Smooth muscle cell (in vitro differentiated cells): ENCODE measurements around the gene TP53BP2. TPM values are rescaled to one million over a fixed set of nuclear protein-coding genes. Genes with fewer than 3 reads are reported as not detected.

ENCODE experiments used
- DNase-seq: peaks from one replicate; lab custom pipeline; 2025; ENCODE audit not compliant: unreplicated experiment; lab: John Stamatoyannopoulos, UW
- H2AFZ ChIP-seq: fragments of 200-600 bp; sonication (generic); 2 replicates; pipeline ENCODE4 v1.6.0; 2016; ENCODE audit warnings: antibody characterized with exemption, low read depth, mild to moderate bottlenecking
- H3F3A ChIP-seq: fragments of 200-600 bp; sonication (generic); 2 replicates; pipeline ENCODE4 v1.6.0; 2017; ENCODE audit warnings: antibody characterized with exemption, low read depth
- H3K27ac ChIP-seq: fragments of 200-600 bp; sonication (generic); 2 replicates; pipeline ENCODE4 v1.5.1; 2016; ENCODE audit warnings: low read depth, mild to moderate bottlenecking
- H3K27me3 ChIP-seq: fragments of 200-600 bp; sonication (generic); 2 replicates; pipeline ENCODE4 v1.6.1; 2016; ENCODE audit warnings: low read depth, mild to moderate bottlenecking
- H3K36me3 ChIP-seq: fragments of 200-600 bp; sonication (generic); 2 replicates; pipeline ENCODE4 v1.5.1; 2016; ENCODE audit warnings: low read depth
- H3K4me1 ChIP-seq: fragments of 200-600 bp; sonication (generic); 2 replicates; pipeline ENCODE4 v1.5.1; 2016; ENCODE audit warnings: low read depth
- H3K4me2 ChIP-seq: fragments of 200-600 bp; sonication (generic); 2 replicates; pipeline ENCODE4 v1.6.0; 2016; ENCODE audit warnings: mild to moderate bottlenecking
- H3K4me3 ChIP-seq: fragments of 200-600 bp; sonication (generic); 2 replicates; pipeline ENCODE4 v1.5.1; 2016; ENCODE audit warnings: mild to moderate bottlenecking
- H3K79me2 ChIP-seq: fragments of 200-600 bp; sonication (generic); 2 replicates; pipeline ENCODE4 v1.6.0; 2016; ENCODE audit warnings: low read depth, mild to moderate bottlenecking
- H3K9ac ChIP-seq: fragments of 200-600 bp; sonication (generic); 2 replicates; pipeline ENCODE4 v1.6.0; 2016; ENCODE audit warnings: low read depth
- H3K9me3 ChIP-seq: fragments of 200-600 bp; sonication (generic); replicated peaks from 2 replicates; pipeline ENCODE4 v1.5.1; 2016; ENCODE audit warnings: low read depth
- H4K20me1 ChIP-seq: fragments of 200-600 bp; sonication (generic); 2 replicates; pipeline ENCODE4 v1.6.0; 2016; ENCODE audit warnings: low read depth
- WGBS: methylation state at CpG from one replicate; pipeline ENCODE4 v1.1.7; 2016; ENCODE audit warnings: low lambda C conversion rate; 5-methylcytosine and 5-hydroxymethylcytosine counted together
- polyA plus RNA-seq: library from polyadenylated mRNA; unstranded; fragments of >200 nt; fragmentation: Nextera tagmentation; extraction: Ambion mirVana; gene quantifications from 2 replicates; pipeline ENCODE4 v1.2.1, GENCODE V29; 2016
- total RNA-seq: library from RNA; depleted of rRNA; stranded (reverse); fragments of >200 nt; gene quantifications from 2 replicates; pipeline ENCODE4 v1.2.3, GENCODE V29; 2014
- TF ChIP-seq, protein P1 (sequence below): fragments of 200-600 bp; sonication (generic); IDR thresholded peaks from 2 replicates; pipeline ENCODE4 v1.5.1; 2017; ENCODE audit warnings: borderline replicate concordance, mild to moderate bottlenecking, antibody characterized with exemption; ENCODE audit not compliant: insufficient read depth, poor library complexity, severe bottlenecking

The TP53BP2 gene
- total and polyA plus RNA-seq, 2 experiments from 2014 or later, result 11.8 to 30.8 TPM

DNA sequence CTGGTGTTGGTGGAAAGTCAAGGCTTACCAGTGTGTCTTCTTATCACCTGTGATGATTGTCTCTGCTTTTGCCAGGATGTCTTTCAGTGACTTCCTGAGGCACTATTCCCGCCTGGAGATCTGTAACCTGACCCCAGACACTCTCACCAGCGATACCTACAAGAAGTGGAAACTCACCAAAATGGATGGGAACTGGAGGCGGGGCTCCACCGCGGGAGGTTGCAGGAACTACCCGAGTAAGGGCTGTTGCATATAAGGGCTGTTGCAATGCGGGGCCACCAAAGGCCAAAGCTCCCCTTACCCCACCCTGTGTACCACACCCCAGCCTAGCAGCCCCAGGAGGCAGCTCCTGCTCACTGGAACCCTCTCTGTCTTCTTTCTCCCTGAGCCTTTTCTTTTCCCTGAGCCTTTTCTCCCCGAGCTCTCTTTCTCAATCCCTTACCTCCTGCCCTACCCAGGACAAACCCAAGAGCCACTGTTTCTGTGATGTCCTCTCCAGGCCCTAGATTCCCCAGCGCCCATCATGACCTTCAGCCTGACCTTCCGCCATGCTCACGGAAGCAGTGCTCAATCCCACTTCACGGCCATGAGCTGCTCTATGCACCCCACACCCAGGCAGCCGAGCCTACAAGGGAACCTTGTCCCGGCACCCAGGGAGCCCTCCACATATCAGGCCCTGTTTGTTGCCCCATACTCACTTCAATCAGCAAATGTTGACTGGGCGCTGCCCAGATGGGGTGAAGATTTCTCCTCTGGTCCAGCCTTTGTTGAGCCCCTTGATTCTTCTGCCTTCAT is 92.8 kb downstream of the TP53BP2 start:
- Histone ChIP-seq H3K27me3 (no peaks in the 10 kb centered on the region), H3F3A (peaks cover 9% of the 10 kb centered on the region), H3K9me3 (no peaks in the 10 kb centered on the region), H2AFZ (no peak overlapping the region), H3K79me2 (no peaks in the 10 kb centered on the region), H3K4me1 (peaks cover 4% of the 10 kb centered on the region), H4K20me1 (peaks cover 8% of the 10 kb centered on the region), H3K27ac (no peak overlapping the region), H3K4me3 (no peak overlapping the region), H3K36me3 (peaks cover 25% of the 10 kb centered on the region), H3K9ac (no peak overlapping the region), H3K4me2 (no peak overlapping the region)
- no peak for DNase-seq
- TF ChIP-seq, protein P1, sequence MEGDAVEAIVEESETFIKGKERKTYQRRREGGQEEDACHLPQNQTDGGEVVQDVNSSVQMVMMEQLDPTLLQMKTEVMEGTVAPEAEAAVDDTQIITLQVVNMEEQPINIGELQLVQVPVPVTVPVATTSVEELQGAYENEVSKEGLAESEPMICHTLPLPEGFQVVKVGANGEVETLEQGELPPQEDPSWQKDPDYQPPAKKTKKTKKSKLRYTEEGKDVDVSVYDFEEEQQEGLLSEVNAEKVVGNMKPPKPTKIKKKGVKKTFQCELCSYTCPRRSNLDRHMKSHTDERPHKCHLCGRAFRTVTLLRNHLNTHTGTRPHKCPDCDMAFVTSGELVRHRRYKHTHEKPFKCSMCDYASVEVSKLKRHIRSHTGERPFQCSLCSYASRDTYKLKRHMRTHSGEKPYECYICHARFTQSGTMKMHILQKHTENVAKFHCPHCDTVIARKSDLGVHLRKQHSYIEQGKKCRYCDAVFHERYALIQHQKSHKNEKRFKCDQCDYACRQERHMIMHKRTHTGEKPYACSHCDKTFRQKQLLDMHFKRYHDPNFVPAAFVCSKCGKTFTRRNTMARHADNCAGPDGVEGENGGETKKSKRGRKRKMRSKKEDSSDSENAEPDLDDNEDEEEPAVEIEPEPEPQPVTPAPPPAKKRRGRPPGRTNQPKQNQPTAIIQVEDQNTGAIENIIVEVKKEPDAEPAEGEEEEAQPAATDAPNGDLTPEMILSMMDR, result no peak
- WGBS, result 89% methylated on average over 15 of the region's 15 CpGs

DNA sequence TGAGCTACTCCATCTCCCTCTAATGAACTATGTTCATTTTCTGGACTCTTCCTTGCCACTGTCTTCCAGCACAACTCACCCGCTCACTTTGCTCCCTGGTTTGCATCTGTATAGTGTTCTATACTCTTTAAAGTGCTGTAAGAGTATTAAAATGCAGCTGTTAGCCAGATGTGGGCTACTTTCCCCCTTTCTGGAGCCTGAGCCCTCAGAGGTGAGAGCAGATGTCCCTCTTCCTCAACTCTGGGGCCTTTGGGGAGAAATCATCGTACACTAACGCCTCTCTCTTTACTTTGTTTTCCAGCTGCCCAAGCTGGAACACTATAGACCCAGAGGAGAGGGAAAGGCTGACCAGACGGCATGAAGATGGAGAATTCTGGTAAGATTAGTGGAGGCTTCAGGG is 94.1 kb downstream of the TP53BP2 start:
- TF ChIP-seq, protein P1, result no peak
- WGBS, result 94% methylated on average over 4 of the region's 4 CpGs
- Histone ChIP-seq H2AFZ (no peak overlapping the region), H3K79me2 (no peaks in the 10 kb centered on the region), H3F3A (peaks cover 9% of the 10 kb centered on the region), H3K4me1 (peaks cover 4% of the 10 kb centered on the region), H3K9ac (no peak overlapping the region), H3K9me3 (no peaks in the 10 kb centered on the region), H3K4me2 (no peak overlapping the region), H3K27me3 (no peaks in the 10 kb centered on the region), H3K36me3 (peaks cover 25% of the 10 kb centered on the region), H4K20me1 (peaks cover 8% of the 10 kb centered on the region), H3K4me3 (no peak overlapping the region), H3K27ac (no peak overlapping the region)
- DNase-seq, result no peak

- Histone ChIP-seq H3K79me2 (no peaks in the 10 kb centered on the region), H3K4me1 (peaks cover 4% of the 10 kb centered on the region), H3K27ac (no peak overlapping the region), H4K20me1 (peaks cover 8% of the 10 kb centered on the region), H3K4me3 (no peak overlapping the region), H3K36me3 (peaks cover 25% of the 10 kb centered on the region), H3K9ac (no peak overlapping the region), H2AFZ (no peak overlapping the region), H3K4me2 (no peak overlapping the region), H3K27me3 (no peaks in the 10 kb centered on the region), H3K9me3 (no peaks in the 10 kb centered on the region), H3F3A (peaks cover 12% of the 10 kb centered on the region)
- no peak for DNase-seq
- TF ChIP-seq, protein P1, result no peak
- WGBS, result 92% methylated on average over 13 of the region's 13 CpGs
Measured at GRCh38 chr1:223750730-223751570, 94.8 kb downstream of the TP53BP2 start.
